MM.1S (cell line): ENCODE data around the gene SSBP2.

ENCODE experiments used
- DNase-seq: peaks from one replicate; pipeline ENCODE4 v3.0.0-alpha.2; 2015
- H2AFZ ChIP-seq: fragments of 300-600 bp; sonication (generic); 2 replicates; pipeline ENCODE4 v1.6.0; 2016; ENCODE audit warnings: antibody characterized with exemption, low read length
- H3F3A ChIP-seq: fragments of 300-600 bp; sonication (generic); 2 replicates; pipeline ENCODE4 v1.6.1; 2016; ENCODE audit warnings: mild to moderate bottlenecking, antibody characterized with exemption, low read length, moderate library complexity, mixed read lengths; ENCODE audit not compliant: insufficient read depth
- H3K27ac ChIP-seq: fragments of 300-600 bp; sonication (generic); 2 replicates; pipeline ENCODE4 v1.5.1; 2016; ENCODE audit warnings: mild to moderate bottlenecking, low read length
- H3K27me3 ChIP-seq: fragments of 300-600 bp; sonication (generic); replicated peaks from 2 replicates; pipeline ENCODE4 v1.6.0; 2016; ENCODE audit warnings: low read length; ENCODE audit not compliant: insufficient read depth
- H3K36me3 ChIP-seq: fragments of 300-600 bp; sonication (generic); replicated peaks from 2 replicates; pipeline ENCODE4 v1.6.1; 2016; ENCODE audit warnings: mild to moderate bottlenecking, low read length, mixed read lengths; ENCODE audit not compliant: insufficient read depth
- H3K4me1 ChIP-seq: fragments of 300-600 bp; sonication (generic); 2 replicates; pipeline ENCODE4 v1.6.1; 2016; ENCODE audit warnings: low read length, mixed read lengths
- H3K4me2 ChIP-seq: fragments of 300-600 bp; sonication (generic); 2 replicates; pipeline ENCODE4 v1.6.0; 2016; ENCODE audit warnings: low read depth, low read length
- H3K4me3 ChIP-seq: fragments of 300-600 bp; sonication (generic); 2 replicates; pipeline ENCODE4 v1.5.1; 2016; ENCODE audit warnings: low read length, mixed read lengths
- H3K79me2 ChIP-seq: fragments of 300-600 bp; sonication (generic); 2 replicates; pipeline ENCODE4 v1.6.1; 2016; ENCODE audit warnings: mixed run types, low read length, mixed read lengths
- H3K9ac ChIP-seq: fragments of 300-600 bp; sonication (generic); 2 replicates; pipeline ENCODE4 v1.6.1; 2016; ENCODE audit warnings: low read length, mixed read lengths
- H3K9me2 ChIP-seq: fragments of 300-600 bp; sonication (generic); replicated peaks from 2 replicates; pipeline ENCODE4 v1.6.1; 2016; ENCODE audit warnings: mild to moderate bottlenecking, low read length, mixed read lengths; ENCODE audit not compliant: insufficient read depth
- H3K9me3 ChIP-seq: fragments of 300-600 bp; sonication (generic); replicated peaks from 2 replicates; pipeline ENCODE4 v1.6.1; 2016; ENCODE audit warnings: mild to moderate bottlenecking, low read length, mixed read lengths; ENCODE audit not compliant: insufficient read depth
- H4K20me1 ChIP-seq: fragments of 300-600 bp; sonication (generic); 2 replicates; pipeline ENCODE4 v1.6.1; 2016; ENCODE audit warnings: mild to moderate bottlenecking, low read length, moderate library complexity, mixed read lengths; ENCODE audit not compliant: insufficient read depth
- CTCF ChIP-seq: fragments of 300-600 bp; sonication (generic); IDR thresholded peaks from 2 replicates; pipeline ENCODE4 v1.5.1; 2016; ENCODE audit warnings: antibody characterized with exemption, low read length, mixed read lengths
- EZH2 ChIP-seq: fragments of 300-600 bp; sonication (generic); optimal IDR thresholded peaks from 2 replicates; pipeline ENCODE3; 2017; ENCODE audit warnings: low read depth, mild to moderate bottlenecking, antibody characterized with exemption, low read length, mixed read lengths
- EZH2phosphoT487 ChIP-seq: fragments of 300-600 bp; sonication (generic); IDR thresholded peaks from 2 replicates; pipeline ENCODE4 v1.6.1; 2018; ENCODE audit warnings: antibody characterized with exemption, low read length

The SSBP2 gene

GRCh38 chr5:81553567-81554212 lies 197.2 kb downstream of the SSBP2 start:
- TF ChIP-seq EZH2 (no peak), CTCF (no peak), EZH2phosphoT487 (no peak)
- Histone ChIP-seq H3K9ac (no peak overlapping the region), H2AFZ (no peak overlapping the region), H3K27ac (no peak overlapping the region), H3K27me3 (no peaks in the 10 kb centered on the region), H3K4me2 (no peak overlapping the region), H3K79me2 (0 out of 2 replicates have a peak, but pooled peaks cover 4% of the 10 kb centered on the region), H3K9me3 (no peaks in the 10 kb centered on the region), H3K9me2 (no peaks in the 10 kb centered on the region), H3K4me3 (no peak overlapping the region), H3K36me3 (no peaks in the 10 kb centered on the region), H4K20me1 (no peaks in the 10 kb centered on the region), H3F3A (no peaks in the 10 kb centered on the region), H3K4me1 (peaks cover 6% of the 10 kb centered on the region; the same call in 1 of the 2 replicates)
- no peak for DNase-seq

- H2AFZ ChIP-seq = no peak overlapping the region
- peaks cover 6% of the 10 kb centered on the region; the same call in 1 of the 2 replicates for H3K4me1 ChIP-seq
- H3K27me3 ChIP-seq = no peaks in the 10 kb centered on the region
- H4K20me1 ChIP-seq = no peaks in the 10 kb centered on the region
- H3K4me2 ChIP-seq = no peak overlapping the region
- H3K9ac ChIP-seq = no peak overlapping the region
- 0 out of 2 replicates have a peak, but pooled peaks cover 4% of the 10 kb centered on the region for H3K79me2 ChIP-seq
- no peaks in the 10 kb centered on the region for H3K9me2 ChIP-seq
- no peak for TF ChIP-seq EZH2
- no peak for TF ChIP-seq EZH2phosphoT487
- TF ChIP-seq CTCF = no peak
- H3K9me3 ChIP-seq = no peaks in the 10 kb centered on the region
- H3F3A ChIP-seq = no peaks in the 10 kb centered on the region
- DNase-seq = no peak
- H3K36me3 ChIP-seq = no peaks in the 10 kb centered on the region
- H3K4me3 ChIP-seq = no peak overlapping the region
- H3K27ac ChIP-seq = no peak overlapping the region
These were observed 197.9 kb downstream of the SSBP2 start for GRCh38 chr5:81552852-81553566.

- H3K79me2 ChIP-seq = peaks cover 3% of the 10 kb centered on the region; the same call in 1 of the 2 replicates
These were observed 201.8 kb downstream of the SSBP2 start for GRCh38 chr5:81549123-81549522.

More at GRCh38 chr5:81549123-81549522, 201.8 kb downstream of the SSBP2 start:
- H3K9me3 ChIP-seq = no peaks in the 10 kb centered on the region
- no peak overlapping the region for H3K9ac ChIP-seq
- no peaks in the 10 kb centered on the region for H3F3A ChIP-seq
- no peaks in the 10 kb centered on the region for H3K9me2 ChIP-seq
- no peaks in the 10 kb centered on the region for H3K36me3 ChIP-seq
- H2AFZ ChIP-seq = no peak overlapping the region
- H3K4me3 ChIP-seq = no peak overlapping the region
- TF ChIP-seq EZH2phosphoT487 = no peak
- TF ChIP-seq EZH2 = no peak
- no peak for TF ChIP-seq CTCF
- DNase-seq = no peak
- no peaks in the 10 kb centered on the region for H3K4me1 ChIP-seq
- H4K20me1 ChIP-seq = no peaks in the 10 kb centered on the region
- no peak overlapping the region for H3K27ac ChIP-seq
- no peaks in the 10 kb centered on the region for H3K27me3 ChIP-seq
- H3K4me2 ChIP-seq = no peak overlapping the region
